Gastroesophageal sphincter (tissue), 3 donors: Measurements from ENCODE around the gene TAC3.

Experiments
- EP300 ChIP-seq: sonication (generic); formaldehyde crosslinking; IDR thresholded peaks from one replicate; pipeline ENCODE4 v1.6.1; 2017; ENCODE audit warnings: antibody characterized with exemption, mild to moderate bottlenecking
- POLR2A ChIP-seq, 2 donors: fragments of 450-650 bp; IDR thresholded peaks; one replicate each; pipeline ENCODE4 v1.6.1; 2017; ENCODE audit warnings: antibody characterized with exemption in 2 of 2, mild to moderate bottlenecking in 2 of 2, moderate library complexity in 1 of 2
- POLR2AphosphoS5 ChIP-seq: sonication (generic); formaldehyde crosslinking; IDR thresholded peaks from one replicate; pipeline ENCODE4 v1.6.1; 2017; ENCODE audit warnings: antibody characterized with exemption
- TF ChIP-seq, protein P1 (sequence below), 4 experiments: fragments of 200-600 bp in 2 of 4; fragments of 450-650 bp in 2 of 4; sonication (generic) in 1 of 4; IDR thresholded peaks; one replicate each; pipeline ENCODE4 v1.5.1; 2017 to 2019; ENCODE audit warnings: antibody characterized with exemption in 4 of 4, mild to moderate bottlenecking in 2 of 4, moderate library complexity in 2 of 4

DNA sequence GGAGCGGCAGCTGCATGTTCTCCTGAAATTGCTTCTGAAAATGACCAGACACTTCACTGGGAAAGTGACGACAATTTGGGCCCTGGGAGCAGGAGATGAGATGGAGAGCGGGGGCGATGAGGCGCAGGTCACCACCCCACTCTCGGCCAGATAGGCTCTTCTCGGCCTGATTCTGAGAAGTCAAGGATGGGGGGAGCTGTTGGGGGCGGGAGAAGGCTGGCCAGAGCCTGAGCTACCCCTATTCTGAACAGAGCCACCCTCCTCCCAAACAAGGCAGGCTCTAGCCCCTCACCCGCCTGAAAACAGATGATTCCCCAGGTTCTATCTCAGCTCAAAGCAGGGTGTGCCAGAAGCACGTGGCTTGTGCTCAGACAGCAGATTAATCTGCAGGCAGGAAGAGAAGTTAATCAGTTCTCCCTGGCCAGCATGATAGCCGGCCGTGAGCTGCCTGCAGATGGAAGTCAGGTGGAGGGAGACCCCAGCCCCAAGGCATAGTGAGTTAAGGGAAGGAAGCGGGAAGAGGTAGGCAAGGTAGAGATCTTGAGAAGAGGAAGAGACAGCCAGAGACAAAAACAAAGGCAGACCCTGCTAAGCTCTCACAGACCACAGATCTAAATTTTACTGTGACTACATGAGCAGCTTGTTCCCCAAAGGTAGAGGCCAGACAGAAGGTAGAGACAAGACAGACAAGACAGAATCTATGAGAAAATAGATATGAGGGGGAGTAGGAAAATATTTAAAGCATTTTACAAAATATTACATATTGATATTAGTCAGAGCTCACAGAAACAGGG is 10.9 kb upstream of the TAC3 start:
- TF ChIP-seq, protein P1, sequence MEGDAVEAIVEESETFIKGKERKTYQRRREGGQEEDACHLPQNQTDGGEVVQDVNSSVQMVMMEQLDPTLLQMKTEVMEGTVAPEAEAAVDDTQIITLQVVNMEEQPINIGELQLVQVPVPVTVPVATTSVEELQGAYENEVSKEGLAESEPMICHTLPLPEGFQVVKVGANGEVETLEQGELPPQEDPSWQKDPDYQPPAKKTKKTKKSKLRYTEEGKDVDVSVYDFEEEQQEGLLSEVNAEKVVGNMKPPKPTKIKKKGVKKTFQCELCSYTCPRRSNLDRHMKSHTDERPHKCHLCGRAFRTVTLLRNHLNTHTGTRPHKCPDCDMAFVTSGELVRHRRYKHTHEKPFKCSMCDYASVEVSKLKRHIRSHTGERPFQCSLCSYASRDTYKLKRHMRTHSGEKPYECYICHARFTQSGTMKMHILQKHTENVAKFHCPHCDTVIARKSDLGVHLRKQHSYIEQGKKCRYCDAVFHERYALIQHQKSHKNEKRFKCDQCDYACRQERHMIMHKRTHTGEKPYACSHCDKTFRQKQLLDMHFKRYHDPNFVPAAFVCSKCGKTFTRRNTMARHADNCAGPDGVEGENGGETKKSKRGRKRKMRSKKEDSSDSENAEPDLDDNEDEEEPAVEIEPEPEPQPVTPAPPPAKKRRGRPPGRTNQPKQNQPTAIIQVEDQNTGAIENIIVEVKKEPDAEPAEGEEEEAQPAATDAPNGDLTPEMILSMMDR (IDR thresholded peaks at IDR 0.05) = no peak
- TF ChIP-seq POLR2AphosphoS5 (no peak), POLR2A (IDR thresholded peaks at IDR 0.05) (no peak), EP300 (no peak)
